ENCODE measurements around the gene C1orf21. TPM values are rescaled to one million over a fixed set of nuclear protein-coding genes. Genes with fewer than 3 reads are reported as not detected.

The C1orf21 gene
- total RNA-seq, 2 experiments from 2014 or later = 2.7 to 4.1 TPM

DNA sequence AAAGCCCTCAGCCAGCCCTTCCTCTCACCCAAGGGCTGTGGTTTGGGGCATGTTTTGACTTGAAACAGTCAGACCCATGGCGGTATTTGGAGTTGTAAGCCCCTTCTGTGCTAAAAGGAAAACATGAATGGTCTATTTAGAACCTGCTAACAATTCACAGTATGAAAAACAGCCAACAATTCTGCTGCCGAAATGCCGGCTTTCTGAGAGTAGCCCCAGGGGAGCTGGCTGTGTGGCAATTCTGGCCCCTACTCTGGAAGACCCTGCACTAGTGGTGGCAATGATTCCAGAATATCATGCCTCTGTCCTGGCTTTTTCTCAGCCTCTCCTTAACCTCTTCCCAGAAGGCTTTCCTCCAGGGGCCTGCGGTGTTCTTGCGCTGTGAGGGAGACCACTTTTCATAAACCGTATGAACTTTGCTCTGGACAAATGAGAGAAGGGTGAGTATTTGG, 249.2 kb downstream of the C1orf21 start:
- Mint-ChIP-seq H3K27me3 (peaks cover 2% of the 10 kb centered on the region), H3K36me3 (no peaks in the 10 kb centered on the region), H3K27ac (no peak overlapping the region), H3K4me1 (no peaks in the 10 kb centered on the region), H3K9me3 (no peaks in the 10 kb centered on the region), H3K4me3 (no peak overlapping the region)
- DNase-seq = no peak

DNA sequence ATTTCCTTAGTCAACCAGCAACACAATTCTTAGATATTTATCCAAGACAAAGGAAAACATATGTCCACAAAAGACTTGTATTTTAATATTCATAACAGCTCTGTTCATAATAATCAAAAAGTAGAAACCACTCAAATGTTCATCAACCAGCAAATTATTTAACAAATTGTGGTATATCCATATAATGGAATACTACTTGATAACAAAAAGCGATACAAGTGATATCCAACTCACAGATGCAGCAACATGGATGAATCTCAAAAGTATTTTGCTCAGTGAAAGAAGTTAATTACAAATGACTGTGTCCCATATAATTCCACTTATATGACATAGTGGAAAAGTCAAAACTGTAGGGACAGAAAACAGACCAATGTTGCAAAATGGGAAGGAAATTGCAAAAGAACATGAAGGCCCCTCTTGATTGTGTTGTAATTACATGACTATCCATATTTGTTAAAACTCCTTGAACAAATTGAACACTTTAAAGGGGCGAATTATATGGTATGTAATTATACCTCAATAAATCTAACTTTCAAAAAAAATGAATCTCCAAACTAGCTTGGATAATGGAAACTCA, 250.9 kb downstream of the C1orf21 start:
- no peaks in the 10 kb centered on the region for H3K36me3 Mint-ChIP-seq
- no peak overlapping the region for H3K27ac Mint-ChIP-seq
- H3K4me3 Mint-ChIP-seq = no peak overlapping the region
- DNase-seq = no peak
- peaks cover 13% of the 10 kb centered on the region for H3K27me3 Mint-ChIP-seq
- H3K4me1 Mint-ChIP-seq = no peaks in the 10 kb centered on the region
- no peaks in the 10 kb centered on the region for H3K9me3 Mint-ChIP-seq

DNA sequence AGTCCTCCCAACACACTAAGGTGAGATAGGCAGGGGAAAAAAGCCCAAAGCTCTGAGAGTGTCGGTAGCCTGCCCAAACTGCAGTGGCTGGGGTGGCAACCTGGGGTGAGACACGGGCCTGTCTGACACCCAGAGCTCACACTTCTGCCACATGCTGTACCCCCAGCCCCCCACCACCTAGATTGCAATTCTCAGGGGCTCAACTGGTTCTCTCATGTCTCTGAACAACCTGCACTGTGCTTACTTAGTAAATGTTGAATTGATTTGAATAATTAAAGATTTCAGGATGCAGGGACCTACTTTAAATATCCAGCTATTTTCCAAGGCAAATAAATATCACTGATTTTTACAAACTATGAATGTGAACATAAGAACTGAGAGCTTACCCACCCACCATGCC, 252.4 kb downstream of the C1orf21 start:
- no peak overlapping the region for H3K4me3 Mint-ChIP-seq
- no peaks in the 10 kb centered on the region for H3K9me3 Mint-ChIP-seq
- no peaks in the 10 kb centered on the region for H3K36me3 Mint-ChIP-seq
- no peak overlapping the region for H3K27ac Mint-ChIP-seq
- H3K27me3 Mint-ChIP-seq = peaks cover 13% of the 10 kb centered on the region
- no peak for DNase-seq
- no peaks in the 10 kb centered on the region for H3K4me1 Mint-ChIP-seq

DNA sequence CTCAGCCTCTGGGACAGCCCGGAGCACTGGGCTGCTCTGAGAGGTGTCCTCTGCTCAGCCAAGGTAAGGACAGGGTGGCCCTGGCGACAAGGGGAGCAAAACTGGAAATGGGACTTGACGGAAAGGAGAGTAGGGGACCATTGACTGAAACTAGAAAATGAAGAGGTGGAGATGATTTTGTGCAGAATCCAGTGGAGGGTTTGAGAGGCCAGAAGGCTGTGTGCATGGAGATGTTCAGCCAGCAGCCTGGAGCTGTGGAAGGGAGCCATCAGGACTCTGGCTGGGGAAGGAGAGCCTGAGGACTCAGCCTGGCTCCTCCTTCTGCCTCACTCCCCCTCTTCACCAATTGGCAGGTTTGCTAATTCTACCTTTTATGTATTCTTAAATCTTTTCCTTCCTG, 253.7 kb downstream of the C1orf21 start:
- Mint-ChIP-seq H3K4me1 (no peaks in the 10 kb centered on the region), H3K9me3 (no peaks in the 10 kb centered on the region), H3K36me3 (no peaks in the 10 kb centered on the region), H3K27me3 (peaks cover 13% of the 10 kb centered on the region), H3K4me3 (no peak overlapping the region), H3K27ac (no peak overlapping the region)
- DNase-seq = no peak

DNA sequence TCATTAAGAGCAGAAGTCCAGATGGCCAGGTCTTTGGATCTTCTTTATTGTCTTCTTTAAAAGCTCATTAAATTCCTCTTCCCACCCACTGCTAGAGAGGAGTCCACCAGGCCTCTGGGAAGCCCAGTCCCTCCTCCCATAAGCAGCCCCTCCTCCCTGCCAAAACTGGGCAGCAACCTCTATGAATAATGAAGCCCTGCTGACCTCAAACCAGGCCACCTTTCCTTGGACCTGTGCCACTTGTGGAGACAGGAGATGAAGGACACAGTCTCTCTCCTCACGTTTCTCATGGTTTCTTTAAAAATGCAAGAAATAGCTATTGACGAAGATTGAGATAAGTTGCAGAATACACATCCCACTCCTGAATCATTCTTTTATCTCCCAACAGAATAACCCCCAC, 255.1 kb downstream of the C1orf21 start:
- H3K36me3 Mint-ChIP-seq = no peaks in the 10 kb centered on the region
- H3K4me1 Mint-ChIP-seq = no peaks in the 10 kb centered on the region
- no peak for DNase-seq
- no peaks in the 10 kb centered on the region for H3K9me3 Mint-ChIP-seq
- peaks cover 17% of the 10 kb centered on the region for H3K27me3 Mint-ChIP-seq
- H3K4me3 Mint-ChIP-seq = no peak overlapping the region
- no peak overlapping the region for H3K27ac Mint-ChIP-seq

DNA sequence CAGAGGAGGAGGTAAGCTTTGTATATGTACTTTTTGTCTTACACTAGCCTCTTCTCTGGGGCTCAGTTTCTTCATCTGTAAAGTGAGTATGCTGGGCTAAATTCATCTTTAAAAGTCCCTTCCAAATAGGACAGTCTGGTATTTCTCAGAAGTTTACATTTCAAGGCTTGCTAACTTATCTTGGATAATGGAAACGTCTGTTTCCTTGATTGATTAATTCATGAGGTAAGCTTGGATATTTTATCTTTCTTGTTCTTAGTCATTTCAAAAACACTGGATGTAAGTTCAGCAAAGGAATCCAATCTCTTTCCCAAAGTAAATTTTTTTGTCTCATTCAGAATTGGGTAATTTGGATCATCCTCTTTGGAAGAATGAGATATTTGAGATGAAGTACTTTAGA, 256.8 kb downstream of the C1orf21 start:
- Mint-ChIP-seq H3K36me3 (no peaks in the 10 kb centered on the region), H3K27ac (no peak overlapping the region), H3K27me3 (peaks cover 17% of the 10 kb centered on the region), H3K4me1 (no peaks in the 10 kb centered on the region), H3K9me3 (no peaks in the 10 kb centered on the region), H3K4me3 (no peak overlapping the region)
- no peak for DNase-seq

DNA sequence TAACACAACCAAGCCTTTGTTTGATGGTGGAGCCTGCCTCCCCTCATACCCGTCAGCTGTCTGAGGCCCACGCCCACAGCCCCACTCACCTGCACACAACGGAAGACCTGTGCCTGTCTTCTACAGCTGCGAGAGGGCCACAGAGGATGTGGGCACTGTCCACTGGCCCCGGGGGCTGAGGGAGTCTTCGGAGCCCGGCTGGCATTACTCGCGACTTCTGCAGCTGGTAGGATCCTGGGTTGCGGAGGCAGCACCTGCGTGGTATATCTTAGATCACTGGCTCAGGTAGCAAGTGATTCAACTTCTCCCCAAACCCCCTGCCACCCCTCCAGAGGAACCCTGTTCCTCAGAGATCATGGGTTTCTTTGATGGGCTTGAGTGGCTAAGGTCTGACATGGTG, 257.9 kb downstream of the C1orf21 start:
- DNase-seq = no peak
- Mint-ChIP-seq H3K27ac (no peak overlapping the region), H3K4me3 (no peak overlapping the region), H3K27me3 (peaks cover 17% of the 10 kb centered on the region), H3K4me1 (no peaks in the 10 kb centered on the region), H3K36me3 (no peaks in the 10 kb centered on the region), H3K9me3 (no peaks in the 10 kb centered on the region)

DNA sequence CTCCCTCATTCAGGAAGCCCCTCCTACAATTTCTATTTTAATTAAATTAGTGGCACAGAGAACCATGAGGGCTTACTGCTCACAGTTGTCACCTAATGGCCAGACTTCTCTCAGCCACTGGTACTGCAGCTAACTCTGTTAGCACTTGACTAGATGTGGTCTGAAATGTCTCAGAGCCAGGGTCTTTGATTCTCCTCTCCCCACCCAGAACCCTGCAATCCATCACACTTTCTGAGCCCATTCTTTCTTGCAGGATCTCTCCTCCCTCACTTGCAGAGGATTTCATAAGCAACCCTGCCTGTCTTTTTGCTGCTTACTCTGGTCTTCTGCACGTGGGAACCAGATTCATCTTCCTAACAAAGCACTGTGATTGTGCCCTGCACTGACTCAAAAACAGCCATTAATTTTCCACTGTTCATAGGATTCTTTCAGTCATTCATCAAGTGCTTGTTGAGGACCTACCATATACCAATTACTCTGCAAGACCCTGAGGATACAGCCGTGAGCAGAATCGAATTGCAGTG, 259.4 kb downstream of the C1orf21 start:
- H3K4me1 Mint-ChIP-seq = no peaks in the 10 kb centered on the region
- peaks cover 16% of the 10 kb centered on the region for H3K27me3 Mint-ChIP-seq
- H3K27ac Mint-ChIP-seq = no peak overlapping the region
- no peak overlapping the region for H3K4me3 Mint-ChIP-seq
- H3K9me3 Mint-ChIP-seq = no peaks in the 10 kb centered on the region
- H3K36me3 Mint-ChIP-seq = no peaks in the 10 kb centered on the region
- DNase-seq = no peak

DNA sequence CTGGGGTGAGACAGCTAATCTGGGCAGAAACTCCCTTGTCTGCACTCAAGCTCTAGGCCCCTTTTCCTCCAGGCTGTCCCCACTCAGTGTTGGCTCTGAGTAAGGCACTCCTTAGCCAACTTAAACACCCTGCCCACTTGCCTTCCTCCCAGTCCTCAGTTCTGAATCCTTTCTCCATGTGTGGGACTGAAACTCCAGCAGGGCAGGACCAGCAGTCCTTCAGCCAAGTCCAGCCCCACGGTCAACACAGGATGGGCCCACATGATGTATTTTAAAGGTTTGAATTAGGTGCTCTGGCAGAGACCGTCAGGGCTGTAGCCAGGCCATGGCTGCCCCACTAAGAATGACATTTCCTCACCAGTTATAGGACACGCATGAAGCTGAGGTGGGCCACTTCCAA, 260.0 kb downstream of the C1orf21 start:
- no peaks in the 10 kb centered on the region for H3K9me3 Mint-ChIP-seq
- no peaks in the 10 kb centered on the region for H3K36me3 Mint-ChIP-seq
- H3K4me1 Mint-ChIP-seq = no peaks in the 10 kb centered on the region
- H3K27me3 Mint-ChIP-seq = peaks cover 11% of the 10 kb centered on the region
- no peak for DNase-seq
- H3K27ac Mint-ChIP-seq = no peak overlapping the region
- no peak overlapping the region for H3K4me3 Mint-ChIP-seq

DNA sequence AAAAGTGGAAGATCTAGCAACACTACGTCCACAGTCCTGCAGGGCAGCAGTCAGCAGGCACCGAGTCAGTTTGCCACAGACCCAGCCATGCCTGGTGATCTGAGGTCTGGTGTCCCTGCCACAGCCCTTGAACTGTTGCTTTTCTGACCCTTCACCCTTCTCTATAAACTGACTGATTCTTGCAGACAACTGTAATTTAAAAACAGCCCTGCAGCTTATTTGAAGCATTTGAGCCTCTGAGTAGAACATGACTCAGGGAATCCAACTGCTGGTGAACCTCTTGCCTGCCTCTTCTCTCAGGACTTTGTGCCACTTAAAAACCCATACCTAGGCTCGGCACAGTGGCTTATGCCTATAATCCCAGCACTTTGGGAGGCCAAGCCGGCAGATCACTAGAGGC, 260.6 kb downstream of the C1orf21 start:
- no peak overlapping the region for H3K4me3 Mint-ChIP-seq
- no peaks in the 10 kb centered on the region for H3K9me3 Mint-ChIP-seq
- H3K36me3 Mint-ChIP-seq = no peaks in the 10 kb centered on the region
- H3K27ac Mint-ChIP-seq = no peak overlapping the region
- H3K4me1 Mint-ChIP-seq = no peaks in the 10 kb centered on the region
- DNase-seq = no peak
- peaks cover 8% of the 10 kb centered on the region for H3K27me3 Mint-ChIP-seq

DNA sequence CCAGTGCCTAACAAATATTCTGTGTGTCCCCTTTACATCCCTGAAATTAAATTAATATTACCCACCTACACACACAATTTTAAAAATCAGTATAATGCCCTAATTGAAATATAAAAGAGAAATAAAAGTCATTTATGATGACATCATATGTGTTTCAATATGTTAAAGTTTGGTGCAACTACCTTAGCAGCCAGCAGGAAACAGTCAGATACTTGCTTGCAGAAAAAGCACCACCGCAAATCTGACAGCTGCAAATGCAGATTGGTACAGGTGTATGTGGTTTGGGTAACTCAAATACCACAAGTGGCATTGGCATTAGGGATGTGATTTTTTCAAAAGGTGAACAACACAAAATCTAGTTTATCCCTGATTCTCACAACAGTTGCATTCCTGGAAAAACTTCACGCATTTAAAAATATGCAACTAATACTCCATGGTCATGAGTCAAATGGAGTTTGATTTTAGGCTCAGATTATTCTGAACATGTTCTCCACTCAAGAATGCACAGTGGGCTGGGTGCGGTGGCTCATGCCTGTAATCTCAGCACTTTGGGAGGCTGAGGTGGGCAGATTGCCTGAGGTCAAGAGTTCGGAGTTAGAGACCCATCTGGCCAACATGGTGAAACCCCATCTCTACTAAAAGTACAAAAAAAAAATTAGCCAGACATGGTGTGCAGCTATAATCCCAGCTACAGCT, 261.5 kb downstream of the C1orf21 start:
- Mint-ChIP-seq H3K9me3 (no peaks in the 10 kb centered on the region), H3K27me3 (peaks cover 8% of the 10 kb centered on the region), H3K4me3 (no peak overlapping the region), H3K36me3 (no peaks in the 10 kb centered on the region), H3K4me1 (no peaks in the 10 kb centered on the region), H3K27ac (no peak overlapping the region)
- no peak for DNase-seq

DNA sequence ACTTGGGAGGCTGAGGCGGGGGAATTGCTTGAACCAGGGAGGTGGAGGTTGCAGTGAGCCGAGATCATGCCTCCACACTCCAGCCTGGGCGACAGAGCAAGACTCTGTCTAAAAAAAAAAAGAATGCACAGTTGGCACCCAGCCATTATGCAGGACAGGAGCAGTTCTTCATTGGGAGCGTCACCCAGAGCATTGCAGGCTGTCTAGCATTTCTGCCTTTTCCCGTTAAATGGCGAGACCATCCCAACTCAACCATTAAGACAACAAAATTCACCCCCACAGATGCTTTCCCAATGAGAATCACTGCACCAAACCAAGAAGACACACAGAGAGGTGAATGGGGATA, 262.0 kb downstream of the C1orf21 start:
- H3K27ac Mint-ChIP-seq = no peak overlapping the region
- H3K9me3 Mint-ChIP-seq = no peaks in the 10 kb centered on the region
- H3K4me3 Mint-ChIP-seq = no peak overlapping the region
- no peaks in the 10 kb centered on the region for H3K36me3 Mint-ChIP-seq
- H3K27me3 Mint-ChIP-seq = peaks cover 8% of the 10 kb centered on the region
- H3K4me1 Mint-ChIP-seq = no peaks in the 10 kb centered on the region
- no peak for DNase-seq

DNA sequence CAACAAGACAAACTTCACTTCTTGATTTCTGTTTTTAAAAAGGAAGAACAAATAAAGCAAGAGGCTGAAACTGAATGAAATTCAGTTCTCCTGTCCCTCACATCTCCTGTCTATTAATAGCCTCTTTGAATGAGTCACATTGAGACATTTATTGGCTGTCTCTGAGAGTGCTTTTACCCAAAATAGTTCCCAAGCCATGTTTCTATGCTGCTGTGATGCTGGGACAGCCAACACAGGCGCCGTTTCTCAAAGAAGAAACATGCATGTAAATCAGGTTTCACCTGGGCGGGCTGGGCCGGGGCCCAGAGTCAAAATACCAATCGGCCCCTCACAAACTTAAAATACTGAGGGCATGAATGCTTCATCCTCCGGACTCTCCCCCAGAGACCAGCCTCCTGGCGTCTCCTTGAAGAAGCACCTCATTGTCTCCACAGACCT, 262.6 kb downstream of the C1orf21 start:
- no peak overlapping the region for H3K4me3 Mint-ChIP-seq
- H3K27me3 Mint-ChIP-seq = peaks cover 8% of the 10 kb centered on the region
- no peaks in the 10 kb centered on the region for H3K9me3 Mint-ChIP-seq
- DNase-seq = no peak
- H3K27ac Mint-ChIP-seq = no peak overlapping the region
- H3K36me3 Mint-ChIP-seq = no peaks in the 10 kb centered on the region
- no peaks in the 10 kb centered on the region for H3K4me1 Mint-ChIP-seq

DNA sequence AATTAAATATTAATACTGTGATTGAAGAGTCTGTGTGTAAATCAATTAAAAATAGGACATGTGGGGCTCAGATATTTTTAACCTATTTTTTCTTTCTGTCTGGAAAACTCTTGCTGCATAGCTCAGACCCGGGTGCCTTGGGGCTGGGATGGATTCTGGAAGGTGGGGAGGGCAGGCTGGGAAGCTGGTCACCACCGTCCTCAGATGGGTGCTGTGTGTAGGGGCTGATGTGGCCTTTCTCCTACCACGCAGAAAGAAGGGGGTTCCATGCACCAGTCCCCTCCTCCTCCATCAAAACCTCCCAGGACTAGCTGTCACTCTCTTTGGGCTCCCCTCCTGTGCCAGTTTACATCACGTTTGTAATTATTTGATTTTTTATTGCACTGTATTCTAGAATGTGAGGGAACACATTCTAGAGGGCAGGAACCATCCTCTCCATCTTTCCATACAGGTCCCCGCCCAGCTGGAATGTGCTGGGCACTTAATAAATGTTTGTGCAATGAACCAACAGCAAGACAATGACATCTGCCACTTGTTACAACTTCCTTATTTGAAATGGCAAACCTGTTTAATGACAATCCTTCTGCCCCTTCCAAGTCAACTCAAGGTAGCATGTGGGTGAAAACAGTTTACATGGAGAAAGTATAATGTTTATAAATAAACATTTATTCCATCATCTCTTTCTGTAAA, 263.5 kb downstream of the C1orf21 start:
- no peak overlapping the region for H3K4me3 Mint-ChIP-seq
- no peak for DNase-seq
- no peak overlapping the region for H3K27ac Mint-ChIP-seq
- no peaks in the 10 kb centered on the region for H3K9me3 Mint-ChIP-seq
- H3K27me3 Mint-ChIP-seq = peaks cover 8% of the 10 kb centered on the region
- H3K36me3 Mint-ChIP-seq = no peaks in the 10 kb centered on the region
- no peaks in the 10 kb centered on the region for H3K4me1 Mint-ChIP-seq

DNA sequence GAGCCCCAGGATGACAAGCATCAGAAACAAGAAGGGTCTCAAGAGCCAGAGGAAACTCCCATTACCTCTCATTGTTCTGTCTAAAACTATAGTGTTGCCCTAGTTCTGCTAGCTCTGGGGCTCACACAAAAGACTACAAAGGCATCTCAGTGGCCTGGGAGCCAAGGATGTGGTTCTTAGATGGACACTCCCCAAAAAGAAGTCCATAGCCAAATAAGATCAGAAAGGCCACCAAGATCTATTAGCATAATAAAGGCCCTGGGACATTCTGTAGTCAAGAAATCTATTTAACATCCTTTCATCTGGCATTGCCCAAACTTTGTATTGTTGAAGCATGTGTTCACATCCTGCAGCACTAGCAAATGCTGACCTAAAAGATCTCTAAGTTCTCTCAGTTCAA, 268.4 kb downstream of the C1orf21 start:
- Mint-ChIP-seq H3K9me3 (no peaks in the 10 kb centered on the region), H3K27me3 (no peaks in the 10 kb centered on the region), H3K4me3 (no peak overlapping the region), H3K36me3 (no peaks in the 10 kb centered on the region), H3K4me1 (no peaks in the 10 kb centered on the region), H3K27ac (no peak overlapping the region)
- DNase-seq = no peak

DNA sequence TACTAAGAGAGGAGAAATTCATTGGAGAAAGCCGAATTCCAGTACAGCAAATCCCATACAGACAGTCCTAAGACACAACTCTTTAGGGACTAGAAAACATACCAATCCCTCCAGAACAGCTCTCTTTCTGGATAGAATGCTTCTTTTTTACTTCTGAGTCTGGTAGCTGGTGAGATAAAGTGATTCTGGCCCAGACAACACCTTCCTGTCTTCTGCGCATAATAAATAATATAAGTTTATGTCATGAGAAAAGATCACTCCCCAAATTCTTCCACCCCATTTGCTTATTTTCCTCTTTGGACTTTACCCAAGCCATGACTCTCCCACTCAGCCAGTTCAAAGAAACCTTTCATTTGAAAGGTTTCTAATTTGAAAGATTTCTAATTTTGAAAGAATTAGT, 269.4 kb downstream of the C1orf21 start:
- Mint-ChIP-seq H3K9me3 (no peaks in the 10 kb centered on the region), H3K27me3 (no peaks in the 10 kb centered on the region), H3K27ac (no peak overlapping the region), H3K36me3 (no peaks in the 10 kb centered on the region), H3K4me1 (no peaks in the 10 kb centered on the region), H3K4me3 (no peak overlapping the region)
- DNase-seq = no peak

All from activated naive CD8-positive, alpha-beta T cell treated with anti-CD3 and anti-CD28 coated beads for 36 hours (primary cell).